CD4-positive, alpha-beta T cell treated with Interleukin-15 for 4 hours (primary cell): ENCODE results near the gene RAB3IL1.

Source experiments
- DNase-seq: peaks from one replicate; pipeline ENCODE4 v3.0.0-alpha.2; 2020; ENCODE audit warnings: low spot score

The RAB3IL1 gene

DNA sequence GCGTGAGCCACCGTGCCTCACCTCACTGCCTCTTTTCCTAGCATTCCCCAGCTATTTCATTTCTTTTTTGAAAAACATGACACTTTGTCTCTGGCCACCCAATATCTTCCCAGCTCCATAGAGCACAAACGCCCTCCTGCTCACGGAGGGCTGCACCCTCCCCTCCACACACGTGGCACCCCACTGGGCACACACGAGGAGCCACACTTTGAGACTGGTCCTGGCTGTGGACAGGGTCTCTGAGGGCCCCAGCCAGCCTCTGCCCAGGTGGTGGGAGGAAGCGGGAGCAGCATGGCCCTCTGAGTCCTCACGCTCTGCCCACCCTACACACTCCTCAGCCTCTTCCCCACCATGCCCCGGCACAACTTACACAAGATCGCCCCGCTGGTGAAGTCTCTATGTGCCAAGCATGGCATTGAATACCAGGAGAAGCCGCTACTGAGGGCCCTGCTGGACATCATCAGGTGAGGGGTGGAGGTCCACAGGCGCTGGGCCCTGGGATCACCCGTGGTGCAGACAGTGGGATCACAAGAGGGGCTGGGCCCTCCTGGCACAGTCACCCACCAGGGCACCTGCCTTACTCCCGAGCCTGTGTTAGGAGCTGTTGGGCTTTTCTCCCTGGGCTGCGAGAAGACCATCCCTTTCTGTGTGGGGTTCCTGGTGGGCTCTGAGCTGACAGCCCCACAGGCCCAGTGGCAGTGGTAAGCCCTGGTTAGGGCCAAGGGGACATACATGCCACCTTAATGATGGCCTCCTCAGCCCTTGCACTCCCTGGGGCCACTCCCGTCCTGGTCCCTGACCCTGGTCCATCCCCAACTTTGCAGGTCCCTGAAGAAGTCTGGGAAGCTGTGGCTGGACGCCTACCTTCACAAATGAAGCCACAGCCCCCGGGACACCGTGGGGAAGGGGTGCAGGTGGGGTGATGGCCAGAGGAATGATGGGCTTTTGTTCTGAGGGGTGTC, 52.3 kb downstream of the RAB3IL1 start:
- no peak for DNase-seq

DNA sequence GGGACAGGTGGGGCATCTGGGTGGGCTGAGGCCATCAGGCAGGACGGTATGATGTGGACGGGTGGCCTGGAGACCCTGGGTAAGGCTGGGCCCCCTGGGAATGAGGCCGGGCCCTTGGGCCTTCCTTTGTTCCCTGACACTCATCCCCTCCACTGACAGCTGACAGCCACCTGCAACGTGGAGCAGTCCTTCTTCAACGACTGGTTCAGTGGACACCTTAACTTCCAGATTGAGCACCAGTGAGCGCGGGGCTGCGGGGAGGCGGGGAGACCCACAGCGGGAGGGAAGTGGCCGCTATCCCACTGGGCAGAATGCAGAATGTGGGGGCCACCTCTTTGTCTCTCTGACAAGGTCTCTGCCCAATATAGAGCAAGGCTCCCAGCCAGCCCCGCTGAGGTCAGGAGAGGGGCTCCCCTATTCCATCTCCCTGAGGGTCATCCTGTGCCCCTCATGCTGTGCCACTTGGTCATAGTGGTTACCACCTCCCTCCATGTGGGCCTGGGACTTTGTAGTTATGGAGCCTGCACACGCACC, 53.8 kb downstream of the RAB3IL1 start:
- no peak for DNase-seq

DNA sequence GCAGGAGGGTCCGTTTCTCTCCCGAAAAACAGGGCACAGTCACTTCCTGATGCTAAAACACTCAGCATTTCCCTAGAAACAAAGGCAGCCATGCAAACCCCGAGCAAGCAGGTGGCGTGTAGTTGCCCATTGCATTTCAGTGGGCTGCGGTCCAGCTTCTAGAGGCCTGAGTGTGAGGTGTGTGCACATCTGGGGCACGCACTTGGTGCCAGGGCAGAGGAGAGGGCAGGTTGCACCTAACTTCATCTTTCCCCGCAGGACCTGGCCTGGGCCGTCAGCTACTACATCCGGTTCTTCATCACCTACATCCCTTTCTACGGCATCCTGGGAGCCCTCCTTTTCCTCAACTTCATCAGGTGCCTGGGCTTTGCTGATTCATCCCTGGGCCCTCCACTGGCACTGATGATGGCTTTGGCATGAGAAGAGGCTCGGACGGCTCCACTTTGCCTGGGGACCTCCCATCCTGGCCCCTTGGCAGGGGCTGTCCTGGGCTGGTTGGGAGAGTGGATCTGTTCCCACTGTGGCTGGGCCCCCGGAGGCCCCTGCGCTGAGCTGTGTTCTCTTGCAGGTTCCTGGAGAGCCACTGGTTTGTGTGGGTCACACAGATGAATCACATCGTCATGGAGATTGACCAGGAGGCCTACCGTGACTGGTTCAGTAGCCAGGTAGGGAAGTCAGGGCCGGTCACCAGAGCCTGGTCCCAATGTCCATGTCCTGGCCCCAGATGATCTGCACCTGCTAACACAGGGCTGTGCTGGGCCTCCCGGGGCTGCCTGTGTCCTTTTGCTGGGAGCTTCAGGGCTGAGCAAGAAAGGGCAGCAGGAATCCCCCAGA, 54.4 kb downstream of the RAB3IL1 start:
- no peak for DNase-seq

DNA sequence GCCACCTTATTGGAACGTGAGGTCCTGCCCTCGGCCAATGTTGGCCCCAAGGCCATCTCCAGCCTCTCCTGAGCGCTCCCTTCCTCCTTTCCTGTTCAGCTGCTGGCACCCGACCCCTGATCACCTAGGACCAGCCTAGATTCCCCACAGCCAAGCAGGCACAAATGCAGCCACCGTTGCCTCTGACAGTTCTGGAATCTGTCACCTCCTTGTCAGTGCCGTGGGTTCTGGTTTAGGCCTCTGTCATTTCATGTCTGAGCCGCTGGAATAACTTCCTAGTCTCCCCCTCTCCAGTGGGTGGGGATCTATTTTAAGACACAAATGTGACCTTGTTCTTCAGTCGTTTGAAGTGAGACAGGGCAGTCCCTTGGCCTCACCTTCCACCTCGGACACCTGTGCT, 55.7 kb downstream of the RAB3IL1 start:
- DNase-seq: no peak

DNA sequence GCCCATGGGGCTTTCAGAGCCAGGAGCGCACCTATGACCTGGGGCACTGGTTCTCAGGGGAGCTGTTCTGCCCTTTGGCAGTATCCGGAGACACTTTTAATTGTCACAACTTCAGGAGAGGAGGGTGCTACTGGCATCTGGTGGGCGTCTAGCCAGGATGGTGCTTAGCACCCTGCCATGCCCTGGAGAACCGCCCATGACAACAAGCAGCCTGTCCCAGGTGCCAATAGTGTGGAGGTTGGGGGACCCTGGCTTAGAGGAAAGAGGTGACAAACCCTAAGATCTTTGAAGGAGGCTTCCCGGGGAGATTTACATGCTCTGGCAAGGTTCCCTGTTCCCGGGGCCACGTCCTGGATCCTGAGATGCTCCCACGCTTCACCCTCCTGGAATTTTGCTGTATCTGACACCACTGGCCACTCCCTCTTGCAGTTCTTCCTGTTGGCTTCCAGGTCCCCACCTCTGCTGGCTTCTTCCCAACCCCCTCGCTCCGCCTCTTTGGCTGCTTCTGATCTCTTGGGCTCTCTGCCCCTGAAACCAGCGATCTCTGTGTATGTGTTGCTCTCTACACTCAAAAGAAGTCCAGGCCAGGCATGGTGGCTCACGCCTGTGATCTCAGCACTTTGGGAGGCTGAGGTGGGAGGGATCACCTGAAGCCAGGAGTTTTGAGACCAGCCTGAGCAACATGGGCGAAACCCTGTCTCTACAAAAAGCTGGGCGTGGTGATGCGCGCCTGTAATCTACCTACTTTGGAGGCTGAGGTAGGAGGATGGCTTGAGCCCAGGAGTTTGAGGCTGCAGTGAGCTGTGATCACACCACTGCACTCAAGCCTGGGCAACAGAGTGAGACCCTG, 57.1 kb downstream of the RAB3IL1 start:
- DNase-seq: no peak

DNA sequence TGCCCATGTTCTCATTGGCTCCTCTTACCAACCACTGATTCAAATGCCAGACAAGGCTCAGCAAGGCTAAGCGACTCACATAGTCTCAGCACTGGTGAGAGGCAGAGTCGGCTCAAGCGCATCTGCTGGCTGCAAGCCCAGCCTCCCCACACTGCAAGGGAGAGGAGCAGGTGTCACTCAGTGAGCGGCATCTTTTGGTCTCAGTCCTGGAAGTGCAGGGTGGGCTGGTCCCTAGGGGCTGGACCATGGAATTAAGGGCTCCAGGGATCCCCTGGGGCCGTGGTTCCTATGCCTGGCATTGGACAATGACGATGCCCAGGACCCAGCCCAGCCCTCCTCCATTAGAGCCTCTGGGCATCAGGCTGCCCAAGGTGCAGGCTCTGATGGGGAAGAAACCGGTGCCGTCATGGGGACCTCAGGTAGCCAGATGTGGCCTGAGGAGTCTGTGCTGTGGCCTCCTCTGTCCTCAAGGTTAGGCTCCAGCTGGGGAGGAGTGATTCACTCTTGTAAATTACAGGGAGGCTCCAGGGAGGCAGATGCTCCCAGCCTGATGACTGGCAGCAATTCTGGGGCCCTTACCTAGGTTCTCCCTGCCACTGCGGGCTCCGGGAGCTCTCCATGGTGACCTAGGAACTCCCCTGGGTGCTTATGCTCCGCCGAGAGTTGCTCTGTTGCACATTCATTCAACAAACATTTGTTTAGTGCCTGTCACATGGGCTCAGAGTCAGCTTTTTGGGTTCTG, 61.3 kb downstream of the RAB3IL1 start:
- no peak for DNase-seq

DNA sequence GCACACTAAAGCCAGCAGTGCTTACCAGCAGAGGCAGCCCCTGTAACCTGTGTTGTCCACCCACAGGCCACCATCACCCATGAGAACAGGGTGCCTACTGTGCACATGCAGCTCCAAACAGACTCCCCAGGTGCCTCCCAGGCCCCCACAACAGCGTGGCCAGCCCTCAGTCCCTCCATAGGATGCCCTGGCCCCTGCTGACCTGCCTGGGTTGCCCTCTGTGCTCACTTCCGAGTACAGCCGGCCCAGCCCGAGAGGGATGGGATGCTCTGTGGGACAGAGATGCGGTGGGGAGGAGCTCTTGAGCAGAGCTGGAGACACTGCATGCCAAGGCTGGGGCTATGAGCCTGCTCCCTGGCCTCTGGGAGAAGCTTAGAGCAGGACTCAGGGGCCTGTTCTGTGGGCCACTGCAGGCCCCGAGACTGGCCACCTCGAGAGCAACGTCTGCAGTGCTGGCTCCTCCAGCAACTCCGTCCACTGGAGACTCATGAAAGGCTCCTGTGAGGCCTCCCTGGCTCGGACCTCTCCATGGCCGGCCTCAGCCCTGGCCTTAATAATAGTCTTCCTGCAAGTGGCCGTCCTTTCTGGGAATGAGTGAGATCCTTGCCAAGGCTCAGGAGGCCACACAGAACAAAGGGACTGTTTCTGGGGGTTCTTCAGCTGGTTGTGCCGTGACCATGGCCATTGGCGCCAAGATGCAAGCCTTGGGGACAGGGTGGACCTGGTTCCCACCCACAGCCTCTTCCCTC, 62.2 kb downstream of the RAB3IL1 start:
- no peak for DNase-seq

DNA sequence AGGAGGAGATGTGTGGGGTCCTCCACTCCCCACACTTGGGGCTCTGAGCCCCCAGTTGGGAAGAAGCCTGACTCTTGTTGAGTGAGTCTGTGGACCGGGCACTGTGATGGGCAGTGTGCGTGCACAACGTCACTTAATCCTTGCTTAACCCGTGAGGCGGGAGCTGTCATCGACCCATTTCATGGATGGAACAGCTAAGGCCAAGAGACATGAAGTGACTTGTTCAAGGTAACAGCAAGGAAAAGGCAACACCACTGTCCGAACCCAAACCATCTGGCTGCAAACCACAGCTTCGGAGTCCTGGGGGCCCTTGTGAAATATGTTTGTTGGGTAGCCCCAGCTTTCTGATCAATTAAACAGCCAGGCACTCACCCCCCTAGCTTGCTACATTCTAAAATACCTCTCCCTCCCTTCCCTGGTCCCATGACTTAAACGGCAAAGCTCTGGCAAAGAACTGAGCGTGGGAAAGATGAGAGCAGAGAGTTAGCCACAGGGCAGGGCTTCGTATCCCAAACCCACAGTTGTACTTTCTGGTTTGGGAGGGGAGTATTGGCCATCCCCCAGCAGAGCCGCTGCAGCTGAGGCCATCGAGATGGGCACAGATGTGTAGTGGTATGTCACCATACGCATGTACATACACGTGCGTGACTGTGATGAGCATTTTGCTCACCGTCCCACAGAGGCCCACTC, 63.0 kb downstream of the RAB3IL1 start:
- no peak for DNase-seq

DNA sequence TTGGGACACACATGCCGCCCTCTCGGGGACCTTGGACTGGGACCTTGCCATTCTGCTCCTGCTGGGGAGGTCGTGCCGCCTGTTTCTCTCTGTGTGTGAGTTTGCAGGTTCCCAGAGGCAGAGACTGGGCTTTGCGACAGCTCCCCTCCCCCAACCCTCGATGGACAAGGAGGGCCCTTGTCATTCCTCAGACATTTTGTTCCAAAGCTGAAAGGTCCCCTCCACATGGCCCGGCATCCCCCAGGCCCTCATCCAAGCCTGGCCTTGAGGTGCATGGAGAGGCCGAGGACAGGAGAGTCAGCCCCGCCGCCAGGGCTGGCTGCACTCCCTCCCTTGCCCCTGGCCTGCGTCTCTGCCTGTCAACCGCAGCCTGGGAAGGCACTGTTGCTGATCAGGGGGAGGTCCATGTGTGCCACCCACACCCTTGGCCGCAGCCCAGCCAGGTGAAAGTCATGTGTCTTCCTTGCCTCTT, 63.6 kb downstream of the RAB3IL1 start:
- no peak for DNase-seq

DNA sequence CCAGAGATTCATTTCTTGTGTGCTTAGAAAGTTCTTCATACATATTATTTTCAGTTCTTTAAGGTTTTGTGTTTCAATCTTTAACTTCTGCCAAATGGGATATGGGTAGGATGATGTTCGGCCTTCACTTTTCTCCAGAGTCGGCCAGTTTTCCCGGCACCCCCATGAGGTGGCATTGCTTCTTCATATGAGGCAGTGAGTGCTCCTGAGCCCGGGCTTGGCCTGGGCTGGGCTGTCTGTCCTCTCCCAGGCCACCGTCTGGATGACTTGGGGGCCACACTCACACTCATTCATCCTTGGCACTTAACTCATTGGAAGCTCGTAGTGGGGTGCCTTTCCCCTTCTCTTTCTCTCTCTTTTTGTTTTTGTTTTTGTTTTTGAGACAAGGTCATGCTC, 65.5 kb downstream of the RAB3IL1 start:
- DNase-seq: no peak

DNA sequence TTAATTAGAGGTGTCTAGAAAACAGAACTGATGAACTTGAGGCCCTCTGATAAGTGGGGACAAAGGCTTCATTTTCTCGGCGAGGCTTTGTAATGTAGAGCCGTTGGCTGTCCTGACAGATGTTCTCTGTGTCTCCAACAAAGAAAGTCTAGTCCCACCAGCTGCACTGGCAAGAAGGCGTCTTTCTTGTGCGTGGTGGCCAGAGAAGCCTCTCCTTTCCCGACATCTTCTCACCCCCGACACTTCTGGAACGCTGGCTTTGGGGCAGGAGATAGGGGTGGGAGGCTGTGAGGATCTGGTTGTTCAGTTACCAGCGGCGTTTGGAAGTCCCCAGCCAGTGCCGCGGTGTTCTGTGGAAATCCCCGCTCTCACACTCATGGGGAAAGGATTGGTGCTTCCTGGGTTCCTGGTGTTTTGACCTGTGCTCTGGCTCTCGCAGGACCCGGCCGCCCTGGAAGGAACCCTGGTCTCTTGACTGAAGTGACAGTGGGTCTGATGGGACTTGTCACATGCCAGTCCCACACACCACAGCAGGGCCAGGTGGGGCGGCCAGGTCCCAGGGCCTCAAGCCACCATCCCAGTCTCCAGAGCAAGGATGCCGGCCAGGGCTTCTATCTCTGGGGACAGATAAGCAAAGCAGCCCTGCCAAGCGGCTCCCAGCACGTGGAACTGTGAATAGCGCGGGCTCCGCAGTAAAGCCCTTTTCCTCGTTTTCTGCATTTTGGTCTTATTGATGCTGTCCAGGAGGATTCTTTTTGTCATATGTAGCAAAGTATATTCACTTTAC, 66.1 kb downstream of the RAB3IL1 start:
- no peak for DNase-seq

DNA sequence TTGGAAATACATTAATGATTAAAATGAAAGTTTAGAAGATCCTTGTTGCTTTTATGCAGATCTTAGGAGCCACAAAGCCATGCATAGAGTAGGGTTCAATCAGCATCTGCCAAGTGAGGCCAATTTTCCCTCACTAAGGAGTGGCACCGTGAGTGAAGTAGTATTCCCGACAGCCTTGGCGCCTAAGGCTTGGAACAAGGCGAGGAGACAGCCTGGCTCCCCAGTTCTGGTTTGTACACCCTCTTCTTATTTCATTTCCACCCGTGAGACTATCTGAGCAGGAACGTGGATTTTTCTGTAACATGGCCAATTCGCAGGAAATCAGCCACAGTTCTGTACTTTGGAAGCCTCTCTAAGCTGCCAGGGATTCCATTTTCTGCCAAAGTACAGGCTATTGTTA, 66.7 kb downstream of the RAB3IL1 start:
- DNase-seq: no peak

DNA sequence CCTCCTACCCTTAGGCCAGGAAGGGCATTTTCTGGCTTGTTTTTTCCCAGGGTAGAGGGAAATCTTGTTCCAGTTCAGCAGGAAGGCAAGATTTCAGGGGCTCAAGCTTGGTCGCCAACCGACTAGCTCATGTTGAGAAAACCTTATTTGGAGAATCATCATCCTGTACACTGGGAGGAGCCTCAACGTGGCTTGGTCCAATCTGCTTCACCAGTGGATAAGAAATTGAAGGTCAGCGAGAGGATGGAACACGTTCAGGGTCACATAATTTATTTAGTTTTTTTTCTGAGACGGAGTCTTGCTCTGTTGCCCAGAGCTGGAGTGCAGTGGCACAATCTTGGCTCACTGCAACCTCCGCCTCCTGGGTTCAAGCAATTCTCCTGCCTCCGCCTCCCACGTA, 68.7 kb downstream of the RAB3IL1 start:
- no peak for DNase-seq

DNA sequence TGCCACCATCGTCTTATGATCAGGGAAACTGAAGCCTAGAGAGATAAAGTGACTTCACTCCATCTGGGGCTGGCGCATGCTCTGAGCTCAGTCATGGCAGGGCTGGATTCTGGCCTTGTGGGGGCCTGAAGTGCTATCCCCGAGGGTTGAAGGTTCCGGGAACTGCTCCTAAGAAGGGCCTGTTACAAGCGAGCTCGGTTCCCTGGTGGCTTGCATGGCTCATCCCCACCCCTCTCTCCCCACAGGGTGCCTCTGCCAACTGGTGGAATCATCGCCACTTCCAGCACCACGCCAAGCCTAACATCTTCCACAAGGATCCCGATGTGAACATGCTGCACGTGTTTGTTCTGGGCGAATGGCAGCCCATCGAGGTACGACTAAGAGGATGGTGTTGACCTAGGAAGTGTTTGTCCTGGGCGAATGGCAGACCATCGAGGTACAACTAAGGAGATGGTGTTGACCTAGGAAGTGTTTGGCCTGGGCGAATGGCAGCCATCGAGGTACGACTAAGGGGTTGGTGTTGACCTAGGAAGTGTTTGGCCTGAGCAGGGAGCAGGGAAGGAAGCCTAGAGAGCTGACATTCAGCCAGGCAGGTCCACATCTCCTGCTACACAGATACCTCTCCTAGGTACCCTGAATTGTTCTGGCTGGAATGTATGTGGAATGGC, 69.3 kb downstream of the RAB3IL1 start:
- DNase-seq: no peak
